ENCODE results near the gene RBFOX1. TPM values are rescaled to one million over a fixed set of nuclear protein-coding genes. Genes with fewer than 3 reads are reported as not detected.

Gene RBFOX1
- total and polyA plus RNA-seq, 2 donors (not counting 1 experiment from before 2014, with no cell fraction given): not detected

DNA sequence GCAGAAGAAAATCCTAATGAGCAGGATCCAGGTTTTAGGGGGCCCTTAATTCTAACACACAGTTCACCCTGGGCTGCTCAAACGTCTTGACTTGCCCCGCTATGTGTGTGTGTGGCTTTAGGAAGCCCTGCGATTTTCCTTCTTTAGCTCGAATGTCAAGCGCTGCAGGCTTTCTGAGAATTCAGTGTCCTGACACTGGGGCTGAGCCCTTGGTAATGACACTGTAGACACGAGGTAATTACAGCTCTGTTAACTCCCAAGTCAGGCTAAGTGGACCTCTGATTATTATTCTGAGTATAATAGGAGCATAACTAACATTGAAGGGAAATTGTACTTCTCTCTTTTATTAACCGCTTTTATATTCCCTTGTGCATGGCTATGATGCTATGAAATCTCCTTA, 202.1 kb downstream of the RBFOX1 start:
- no peak overlapping the region for H3K9ac ChIP-seq (ENCODE audit: low read length)
- H3K9me3 ChIP-seq (ENCODE audit: control extremely low read depth in 1 of 3, control insufficient read depth in 2 of 3, insufficient read depth in 1 of 3, low read length in 2 of 3): peaks cover 0 to 6% (median 0%) of the 10 kb centered on the region in 3 donors
- H3K4me2 ChIP-seq (replicated peaks; ENCODE audit: low read depth, low read length, poor library complexity, severe bottlenecking): no peak overlapping the region
- Mint-ChIP-seq H3K4me1 (no peaks in the 10 kb centered on the region), H3K9me3 (ENCODE audit: insufficient read depth) (peaks cover 6% of the 10 kb centered on the region), H3K4me3 (no peak overlapping the region), H3K27ac (no peak overlapping the region), H3K27me3 (no peaks in the 10 kb centered on the region)
- H3K4me1 ChIP-seq (ENCODE audit: control insufficient read depth in 2 of 2, insufficient read depth in 2 of 2, low read length in 2 of 2): no peaks in the 10 kb centered on the region
- no peak overlapping the region for H3K27ac ChIP-seq (ENCODE audit: low read length in 2 of 2)
- no peak overlapping the region for H3K4me3 ChIP-seq (ENCODE audit: control extremely low read depth in 1 of 5, extremely low read depth in 1 of 5, insufficient read depth in 1 of 5, low read depth in 2 of 5, low read length in 4 of 5)
- CTCF ChIA-PET: no interaction called here
- TF ChIP-seq EZH2 (IDR thresholded peaks at IDR 0.05; ENCODE audit: borderline replicate concordance, insufficient read depth, low read depth, low read length, poor library complexity, severe bottlenecking): no peak
- TF ChIP-seq, protein P1, sequence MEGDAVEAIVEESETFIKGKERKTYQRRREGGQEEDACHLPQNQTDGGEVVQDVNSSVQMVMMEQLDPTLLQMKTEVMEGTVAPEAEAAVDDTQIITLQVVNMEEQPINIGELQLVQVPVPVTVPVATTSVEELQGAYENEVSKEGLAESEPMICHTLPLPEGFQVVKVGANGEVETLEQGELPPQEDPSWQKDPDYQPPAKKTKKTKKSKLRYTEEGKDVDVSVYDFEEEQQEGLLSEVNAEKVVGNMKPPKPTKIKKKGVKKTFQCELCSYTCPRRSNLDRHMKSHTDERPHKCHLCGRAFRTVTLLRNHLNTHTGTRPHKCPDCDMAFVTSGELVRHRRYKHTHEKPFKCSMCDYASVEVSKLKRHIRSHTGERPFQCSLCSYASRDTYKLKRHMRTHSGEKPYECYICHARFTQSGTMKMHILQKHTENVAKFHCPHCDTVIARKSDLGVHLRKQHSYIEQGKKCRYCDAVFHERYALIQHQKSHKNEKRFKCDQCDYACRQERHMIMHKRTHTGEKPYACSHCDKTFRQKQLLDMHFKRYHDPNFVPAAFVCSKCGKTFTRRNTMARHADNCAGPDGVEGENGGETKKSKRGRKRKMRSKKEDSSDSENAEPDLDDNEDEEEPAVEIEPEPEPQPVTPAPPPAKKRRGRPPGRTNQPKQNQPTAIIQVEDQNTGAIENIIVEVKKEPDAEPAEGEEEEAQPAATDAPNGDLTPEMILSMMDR (IDR thresholded peaks at IDR 0.05): no peak
- POLR2A ChIA-PET: no interaction called here
- no peaks in the 10 kb centered on the region for H4K20me1 ChIP-seq (ENCODE audit: control insufficient read depth, insufficient read depth, low read length, poor library complexity, severe bottlenecking)
- intact Hi-C loops (cut with micrococcal nuclease): no loop called here
- no peaks in the 10 kb centered on the region for H3K27me3 ChIP-seq (replicated peaks in 1 of 4; ENCODE audit: control extremely low read depth in 1 of 4, control insufficient read depth in 3 of 4, insufficient read depth in 4 of 4, low read length in 3 of 4)
- H3K79me2 ChIP-seq (ENCODE audit: control insufficient read depth, insufficient read depth, low read length): no peaks in the 10 kb centered on the region
- no peak for ATAC-seq (ENCODE audit: low read depth)
- 96% methylated on average over 5 of the region's 7 CpGs for WGBS (ENCODE audit: insufficient coverage)
- no peaks in the 10 kb centered on the region for H3K36me3 ChIP-seq (replicated peaks in 1 of 2; ENCODE audit: control extremely low read depth in 1 of 2, control insufficient read depth in 1 of 2, extremely low read depth in 1 of 2, insufficient read depth in 2 of 2, low read length in 1 of 2)
- no peak overlapping the region for H2AFZ ChIP-seq (ENCODE audit: insufficient read depth, low read depth, low read length, poor library complexity, severe bottlenecking)
- no peak for DNase-seq

DNA sequence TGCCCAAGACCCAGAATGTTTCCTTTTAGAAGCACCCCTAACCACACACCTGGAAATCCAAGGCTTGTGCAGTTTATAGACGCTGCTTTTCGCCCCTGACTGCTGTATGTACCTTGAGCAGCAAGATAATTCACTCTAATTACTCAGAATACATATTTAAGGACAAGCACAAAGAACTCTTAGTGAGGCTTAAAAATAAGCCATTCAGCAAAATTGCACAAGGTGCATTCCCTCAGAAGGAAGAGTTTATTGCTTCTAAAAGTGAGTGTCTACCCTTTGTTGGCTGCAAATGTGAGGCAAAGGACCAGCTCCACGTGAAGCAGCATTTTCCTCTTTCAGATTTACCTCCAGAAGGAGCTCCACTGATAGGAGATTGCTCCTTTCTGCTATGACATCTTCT, 208.4 kb downstream of the RBFOX1 start:
- ATAC-seq (ENCODE audit: low read depth) (no peak), DNase-seq (no peak)
- Histone ChIP-seq H3K9me3 (ENCODE audit: control extremely low read depth in 1 of 3, control insufficient read depth in 2 of 3, insufficient read depth in 1 of 3, low read length in 2 of 3) (peaks cover 0 to 4% (median 0%) of the 10 kb centered on the region in 3 donors), H3K79me2 (ENCODE audit: control insufficient read depth, insufficient read depth, low read length) (no peaks in the 10 kb centered on the region), H3K4me2 (replicated peaks; ENCODE audit: low read depth, low read length, poor library complexity, severe bottlenecking) (no peak overlapping the region), H3K4me3 (ENCODE audit: control extremely low read depth in 1 of 5, extremely low read depth in 1 of 5, insufficient read depth in 1 of 5, low read depth in 2 of 5, low read length in 4 of 5) (no peak overlapping the region), H3K9ac (ENCODE audit: low read length) (no peak overlapping the region), H3K27ac (ENCODE audit: low read length in 2 of 2) (no peak overlapping the region), H3K27me3 (replicated peaks in 1 of 4; ENCODE audit: control extremely low read depth in 1 of 4, control insufficient read depth in 3 of 4, insufficient read depth in 4 of 4, low read length in 3 of 4) (no peaks in the 10 kb centered on the region), H2AFZ (ENCODE audit: insufficient read depth, low read depth, low read length, poor library complexity, severe bottlenecking) (no peak overlapping the region), H3K36me3 (replicated peaks in 1 of 2; ENCODE audit: control extremely low read depth in 1 of 2, control insufficient read depth in 1 of 2, extremely low read depth in 1 of 2, insufficient read depth in 2 of 2, low read length in 1 of 2) (no peaks in the 10 kb centered on the region), H3K4me1 (ENCODE audit: control insufficient read depth in 2 of 2, insufficient read depth in 2 of 2, low read length in 2 of 2) (no peaks in the 10 kb centered on the region), H4K20me1 (ENCODE audit: control insufficient read depth, insufficient read depth, low read length, poor library complexity, severe bottlenecking) (no peaks in the 10 kb centered on the region)
- H3K27ac Mint-ChIP-seq: no peak overlapping the region
- ChIA-PET CTCF (no interaction called here), POLR2A (no interaction called here)
- 68% methylated on average over 3 of the region's 3 CpGs for WGBS (ENCODE audit: insufficient coverage)
- no peak for TF ChIP-seq EZH2 (IDR thresholded peaks at IDR 0.05; ENCODE audit: borderline replicate concordance, insufficient read depth, low read depth, low read length, poor library complexity, severe bottlenecking)
- TF ChIP-seq, protein P1 (IDR thresholded peaks at IDR 0.05): no peak
- no peak overlapping the region for H3K4me3 Mint-ChIP-seq
- no peaks in the 10 kb centered on the region for H3K4me1 Mint-ChIP-seq
- H3K9me3 Mint-ChIP-seq (ENCODE audit: insufficient read depth): peaks cover 6% of the 10 kb centered on the region
- intact Hi-C loops (cut with micrococcal nuclease): no loop called here
- H3K27me3 Mint-ChIP-seq: no peaks in the 10 kb centered on the region
